ENCODE results near the gene IFNA14.
"Not testable (repeated sequence)": the region's sequence is repeated elsewhere in the genome, so short reads cannot be mapped to it uniquely, and the experiment has no call there.

DNA sequence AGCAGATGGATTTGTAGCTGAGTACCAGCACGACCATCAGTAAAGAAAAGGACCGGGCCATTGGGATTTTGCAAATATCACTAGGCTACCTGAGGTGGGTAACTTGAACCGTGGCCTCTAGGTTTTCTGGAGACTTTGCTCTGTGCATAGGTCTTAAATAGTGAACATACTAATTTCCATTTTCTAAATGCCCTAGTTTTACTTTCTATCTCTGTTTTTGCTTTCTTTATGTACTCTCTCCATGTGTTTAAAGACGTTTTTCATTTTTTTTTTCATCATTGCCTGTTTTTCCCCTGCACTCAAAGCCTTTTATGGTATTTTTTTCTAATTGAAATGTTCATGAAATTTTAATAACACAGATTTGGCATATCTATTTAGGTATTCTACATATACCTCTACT is 37.7 kb downstream of the IFNA14 start, which contains the start of gene IFNA7:
- TF ChIP-seq CTCF (IDR thresholded peaks at IDR 0.05; ENCODE audit: poor library complexity); EZH2 (IDR thresholded peaks at IDR 0.05; ENCODE audit: borderline replicate concordance); EZH2phosphoT487 (IDR thresholded peaks at IDR 0.05; ENCODE audit: low read depth, severe bottlenecking, unreplicated experiment): not testable (repeated sequence)

Measured in hepatocyte (in vitro differentiated cells).